K562 (cell line): Measurements from ENCODE around the gene EMC6. TPM values are rescaled to one million over a fixed set of nuclear protein-coding genes. Genes with fewer than 3 reads are reported as not detected.
A peak's percentile ranks its signal among the peaks of the same experiment; 100 is the strongest.

ENCODE experiments used
- BMI1 ChIP-seq: fragments of 150-350 bp; IDR thresholded peaks from 2 replicates; pipeline ENCODE4 v1.6.1; 2014; ENCODE audit warnings: low read length
- HMG20B ChIP-seq: fragments of 250-450 bp; sonication (Bioruptor Pico); IDR thresholded peaks from 2 replicates; pipeline ENCODE4 v1.5.0; 2021; ENCODE audit warnings: mild to moderate bottlenecking
- HMGN3 ChIP-seq: IDR thresholded peaks from 2 replicates; pipeline ENCODE4 v1.6.1; 2011; ENCODE audit warnings: borderline replicate concordance, low read depth, mild to moderate bottlenecking, mixed read lengths, low read length; ENCODE audit not compliant: insufficient read length; ENCODE audit errors: extremely low read depth
- LCOR ChIP-seq: sonication (generic); formaldehyde crosslinking; IDR thresholded peaks from 2 replicates; pipeline ENCODE4 v1.8.0; 2022; ENCODE audit warnings: mild to moderate bottlenecking, missing genetic modification reagents
- MXI1 ChIP-seq: IDR thresholded peaks from 2 replicates; pipeline ENCODE4 v1.6.1; 2011; ENCODE audit warnings: low read depth, mild to moderate bottlenecking, improper control_type of control experiment, low read length
- PATZ1 ChIP-seq: fragments of 250-450 bp; sonication (Bioruptor Pico); IDR thresholded peaks from 2 replicates; pipeline ENCODE4 v1.5.0; 2020; ENCODE audit warnings: mild to moderate bottlenecking, borderline replicate concordance
- POLR2B ChIP-seq: fragments of 450-650 bp; IDR thresholded peaks from 2 replicates; pipeline ENCODE4 v1.6.1; 2018; ENCODE audit warnings: low read depth; ENCODE audit not compliant: partially characterized antibody
- POLR2G ChIP-seq: fragments of 200-400 bp; formaldehyde crosslinking; IDR thresholded peaks from 2 replicates; pipeline ENCODE4 v1.6.1; 2017; ENCODE audit warnings: low read depth, mild to moderate bottlenecking, antibody characterized with exemption, low read length, moderate library complexity
- POLR3A ChIP-seq: IDR thresholded peaks from 2 replicates; pipeline ENCODE4 v1.6.1; 2011; ENCODE audit warnings: borderline replicate concordance, mild to moderate bottlenecking, moderate library complexity; ENCODE audit not compliant: insufficient read length, insufficient read depth; ENCODE audit errors: extremely low read depth
- RAD51 ChIP-seq: fragments of 450-650 bp; IDR thresholded peaks from 2 replicates; pipeline ENCODE4 v1.7.1; 2016; ENCODE audit warnings: low read depth, mild to moderate bottlenecking, borderline replicate concordance
- RBM22 ChIP-seq: fragments of 200-400 bp; formaldehyde crosslinking; IDR thresholded peaks from 2 replicates; pipeline ENCODE4 v1.6.1; 2018; ENCODE audit warnings: low read length, low read depth; ENCODE audit not compliant: poor library complexity, severe bottlenecking
- RNF2 ChIP-seq: sonication (generic); IDR thresholded peaks from 2 replicates; pipeline ENCODE4 v1.6.1; 2016
- SNIP1 ChIP-seq: fragments of 450-650 bp; IDR thresholded peaks from 2 replicates; pipeline ENCODE4 v1.7.1; 2017; ENCODE audit warnings: low read depth, mild to moderate bottlenecking
- TRIM28 ChIP-seq: fragments of 450-650 bp; IDR thresholded peaks from 2 replicates; pipeline ENCODE4 v1.6.1; 2017
- XRCC3 ChIP-seq: fragments of 450-650 bp; IDR thresholded peaks from 2 replicates; pipeline ENCODE4 v1.6.1; 2017; ENCODE audit warnings: mild to moderate bottlenecking, moderate library complexity
- ZFP91 ChIP-seq: sonication (generic); formaldehyde crosslinking; IDR thresholded peaks from 2 replicates; pipeline ENCODE4 v1.8.0; 2022; ENCODE audit warnings: mild to moderate bottlenecking, missing genetic modification reagents
- ZNF175 ChIP-seq: fragments of 200-800 bp; sonication (Bioruptor generic); IDR thresholded peaks from 2 replicates; pipeline ENCODE4 v1.6.1; 2016; ENCODE audit warnings: low read depth, mild to moderate bottlenecking, missing genetic modification characterization, missing compliant biosample characterization
- ZNF184 ChIP-seq: sonication (generic); formaldehyde crosslinking; IDR thresholded peaks from 2 replicates; pipeline ENCODE4 v1.5.0; 2020; ENCODE audit warnings: missing genetic modification reagents
- ZNF23 ChIP-seq: fragments of 250-450 bp; sonication (Bioruptor Pico); IDR thresholded peaks from 2 replicates; pipeline ENCODE4 v1.4.0; 2020; ENCODE audit warnings: mild to moderate bottlenecking
- ZNF311 ChIP-seq: fragments of 250-450 bp; sonication (Bioruptor Pico); IDR thresholded peaks from 2 replicates; pipeline ENCODE4 v1.4.0; 2020; ENCODE audit warnings: mild to moderate bottlenecking, moderate library complexity
- ZNF589 ChIP-seq: fragments of 200-800 bp; sonication (Bioruptor generic); IDR thresholded peaks from 2 replicates; pipeline ENCODE4 v1.6.1; 2016; ENCODE audit warnings: low read depth, missing genetic modification characterization, missing compliant biosample characterization
- ZNF592 ChIP-seq: fragments of 450-650 bp; IDR thresholded peaks from 2 replicates; pipeline ENCODE4 v1.6.1; 2017; ENCODE audit warnings: antibody characterized with exemption, mild to moderate bottlenecking
- polyA plus RNA-seq, 8 experiments: library from polyadenylated mRNA; depleted of rRNA in 4 of 8; stranded (reverse) in 5 of 8; unstranded in 3 of 8; fragments of >200 nt; fragmentation: Nextera tagmentation in 2 of 8; fragmentation: Illumina TruSeq in 1 of 8; extraction: Ambion mirVana in 2 of 8; extraction: Trizol in 1 of 8; gene quantifications; 2 replicates each; pipeline versions ENCODE4 v1.2.1 to v1.2.3, GENCODE V29; 2011 to 2014; ENCODE audit warnings: inconsistent platforms in 1 of 8, missing spikeins in 1 of 8
- total RNA-seq, 7 experiments: library from RNA; depleted of rRNA in 6 of 7; stranded (reverse); fragments of >200 nt in 6 of 7; fragmentation: Illumina TruSeq in 2 of 7; extraction: Trizol in 2 of 7; gene quantifications; 2 replicates each; pipeline versions ENCODE4 v1.2.1 to v1.2.3, GENCODE V29; 2011 to 2021; ENCODE audit warnings: low replicate concordance in 1 of 7

Gene EMC6
- total and polyA plus RNA-seq, 9 of the 15 experiments (the other 6 are each of a cell fraction or from before 2014, with no cell fraction given): 2.9 to 136 (median 24.9) TPM

GRCh38 chr17:3639981-3640596 is 28.5 kb upstream of the EMC6 start (continued):
- TF ChIP-seq ZNF175 (0 out of 2 replicates have a peak, but pooled peaks have one; percentile 68), MXI1 (peak; percentile 19; the same call in 1 of the 2 replicates), BMI1 (no peak), TRIM28 (no peak), RAD51 (peak; percentile 44; the same call in 1 of the 2 replicates), LCOR (CRISPR knock-in tag) (no peak), ZNF23 (CRISPR knock-in tag) (no peak), SNIP1 (no peak), ZNF184 (CRISPR knock-in tag) (no peak), ZNF589 (CRISPR knock-in tag) (no peak), RBM22 (no peak), ZFP91 (CRISPR knock-in tag) (no peak), ZNF592 (peak; percentile 52; the same call in 1 of the 2 replicates), PATZ1 (no peak), RNF2 (peak; percentile 55; the same call in 1 of the 2 replicates), XRCC3 (no peak), POLR2B (no peak), HMG20B (CRISPR knock-in tag) (no peak), POLR3A (no peak), POLR2G (no peak), HMGN3 (no peak), ZNF311 (CRISPR knock-in tag) (no peak)
